ENCODE measurements around the gene HCAR2.
"Not testable (repeated sequence)": the region's sequence is repeated elsewhere in the genome, so short reads cannot be mapped to it uniquely, and the experiment has no call there.

Gene HCAR2

GRCh38 chr12:122702890-122703611 is at the start of gene HCAR2:
Gene HCAR2, minus strand, starts transcription at chr12:122703357. Its CDS starts 74 bp downstream, at chr12:122703283.
- peak in 1 of 2 donors; percentile 63 for DNase-seq

DNA sequence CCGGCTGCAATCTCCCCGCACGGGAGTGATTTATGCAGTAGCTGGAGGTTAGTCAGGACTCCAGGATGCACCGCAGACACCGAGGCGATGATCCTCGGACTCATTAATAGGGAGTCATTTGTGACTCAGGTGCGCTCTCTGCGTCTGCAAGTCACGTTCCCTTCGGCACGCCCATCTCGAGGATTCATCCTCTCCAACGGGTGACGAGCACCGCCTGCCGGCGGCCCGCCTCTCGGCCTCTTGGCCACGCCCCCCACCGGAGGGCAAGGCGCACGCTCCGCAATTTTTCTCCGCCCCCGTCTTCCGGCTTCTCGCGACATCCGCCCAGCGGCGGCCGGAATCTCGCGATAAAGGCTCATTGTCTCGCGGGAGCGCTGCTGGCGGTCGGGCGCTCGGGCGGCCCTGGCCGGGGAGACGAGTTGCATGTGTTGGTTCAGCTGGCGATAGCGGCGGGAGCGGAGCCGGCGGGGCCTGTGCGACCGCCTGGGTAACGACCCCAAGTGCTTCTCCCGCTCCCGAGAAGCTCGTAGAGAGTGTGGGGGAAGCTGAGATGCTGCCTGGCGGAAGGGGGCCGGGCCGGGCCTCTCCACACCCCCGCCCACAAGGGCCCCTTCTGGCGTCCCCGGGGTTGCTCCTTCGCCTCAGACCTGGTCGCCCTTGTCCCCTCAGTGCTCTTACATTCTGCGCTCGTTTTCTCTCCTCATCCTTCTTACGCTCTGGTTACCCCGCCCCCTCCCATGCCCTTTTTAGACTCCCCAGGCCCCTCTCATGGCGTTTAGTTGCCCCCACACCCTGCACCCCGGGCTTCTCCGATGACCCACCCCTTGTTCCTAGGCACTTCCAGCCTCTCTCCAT is 49.5 kb upstream of the HCAR2 start, which contains the start of gene DENR:
DENR (plus strand) TSS at position 361 of the 855 bp plus-strand sequence. CDS start 878 bp downstream, outside the sequence.
- DNase-seq: peak; percentile 98 to 99

DNA sequence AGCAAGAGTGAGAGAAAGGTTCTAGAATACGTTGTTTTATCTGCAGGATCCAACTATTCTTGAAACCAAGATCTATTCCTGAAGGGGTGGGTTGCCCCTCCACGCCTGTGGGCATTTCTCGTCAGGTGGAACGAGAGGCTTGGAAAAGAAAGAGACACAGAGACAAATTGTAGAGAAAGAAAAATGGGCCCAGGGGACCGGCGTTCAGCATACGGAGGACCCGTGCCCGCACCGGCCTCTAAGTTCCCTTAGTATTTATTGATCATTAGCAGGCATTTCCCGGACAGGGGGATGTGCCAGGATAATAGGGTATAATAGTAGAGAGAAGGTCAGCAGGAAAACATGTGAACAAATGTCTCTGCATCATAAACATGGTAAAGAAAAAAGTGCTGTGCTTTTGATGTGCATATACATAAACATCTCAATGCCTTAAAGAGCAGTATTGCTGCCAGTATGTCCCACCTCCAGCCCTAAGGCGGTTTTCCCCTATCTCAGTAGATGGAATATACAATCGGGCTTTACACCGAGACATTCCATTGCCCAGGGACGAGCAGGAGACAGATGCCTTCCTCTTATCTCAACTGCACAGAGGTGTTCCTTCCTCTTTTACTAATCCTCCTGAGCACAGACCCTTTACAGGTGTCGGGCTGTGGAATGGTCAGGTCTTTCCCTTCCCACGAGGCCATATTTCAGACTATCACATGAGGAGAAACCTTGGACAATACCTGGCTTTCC is 47.8 kb upstream of the HCAR2 start:
- not testable (repeated sequence) for DNase-seq

DNA sequence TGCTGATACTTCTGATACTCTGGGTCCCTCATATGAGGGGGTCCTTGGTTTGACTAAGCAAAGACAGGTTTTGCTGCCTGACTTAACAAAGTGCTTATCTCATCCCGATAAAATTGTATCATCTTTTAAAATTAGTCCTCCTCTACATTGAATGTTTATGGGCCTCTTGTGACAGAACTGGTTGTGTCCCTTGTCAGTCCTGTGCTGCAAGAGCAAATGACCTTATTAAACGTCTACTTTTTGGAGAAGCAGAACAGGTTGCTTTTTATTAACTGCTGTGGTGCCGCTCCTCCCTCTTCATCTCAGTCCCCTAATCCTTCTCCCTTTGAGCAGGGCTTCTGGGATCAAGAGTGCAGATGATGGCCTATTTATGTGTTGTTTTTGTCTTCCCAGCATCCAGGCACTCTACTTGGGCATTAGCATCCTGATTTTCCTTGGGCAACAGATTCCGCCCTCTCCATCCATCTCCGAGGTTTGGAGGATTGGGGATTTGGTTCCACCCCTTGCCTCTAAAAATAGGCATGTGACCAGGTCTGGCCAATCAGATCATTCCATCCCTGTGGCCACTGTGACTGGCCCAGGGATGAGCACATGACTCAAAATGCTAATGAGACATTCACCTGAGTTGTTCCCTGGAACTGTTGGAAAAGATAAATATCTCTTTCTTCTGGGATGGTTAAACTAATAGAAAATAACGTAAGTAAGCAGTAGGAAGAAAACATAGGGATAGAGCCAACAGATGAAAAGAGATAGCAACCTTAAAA is 46.6 kb upstream of the HCAR2 start:
- DNase-seq: no peak

DNA sequence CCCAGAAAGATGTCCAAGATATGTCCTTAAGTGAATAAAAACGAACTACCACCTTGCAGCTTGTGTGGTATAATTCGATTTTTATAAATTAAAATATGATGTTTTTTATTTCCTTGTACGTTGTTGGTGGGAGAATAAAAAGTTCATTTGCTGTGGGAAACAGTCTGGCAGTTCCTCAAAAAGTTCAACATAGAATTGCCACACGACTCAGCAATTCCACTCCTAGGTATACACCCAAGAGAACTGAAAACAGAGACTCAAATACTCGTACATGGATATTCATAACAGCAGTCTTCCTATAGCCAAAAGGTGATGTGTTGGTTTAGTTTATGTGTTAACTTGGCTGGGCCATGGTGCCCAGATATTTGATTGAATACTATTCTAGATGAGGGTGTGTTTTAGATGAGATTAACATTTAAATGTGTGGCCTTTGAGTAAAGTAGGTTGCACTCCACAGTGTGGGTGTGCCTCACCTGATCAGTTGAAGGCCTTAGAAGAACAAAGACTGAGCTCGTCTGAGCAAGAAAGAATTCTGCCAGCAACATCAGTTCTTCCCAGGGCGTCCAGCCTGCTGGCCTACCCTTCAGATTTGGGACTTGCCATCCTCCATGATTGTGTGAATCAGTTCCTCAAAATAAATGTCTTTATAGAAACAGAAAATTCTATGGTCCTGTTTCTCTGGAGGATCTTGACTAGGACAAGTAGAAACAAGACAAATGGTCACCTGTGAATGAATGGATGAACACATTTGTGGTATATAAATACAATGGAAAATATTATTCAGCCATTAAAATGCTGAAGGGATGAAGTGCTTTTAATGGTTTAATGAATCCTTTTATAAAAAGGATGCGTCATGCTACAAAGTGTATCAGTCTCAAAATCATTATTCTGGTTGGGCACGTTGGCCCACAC is 44.3 kb upstream of the HCAR2 start:
- no peak for DNase-seq

GRCh38 chr12:122743895-122744525 is 40.9 kb upstream of the HCAR2 start:
- DNase-seq: peak in 1 of 2 donors; percentile 54

DNA sequence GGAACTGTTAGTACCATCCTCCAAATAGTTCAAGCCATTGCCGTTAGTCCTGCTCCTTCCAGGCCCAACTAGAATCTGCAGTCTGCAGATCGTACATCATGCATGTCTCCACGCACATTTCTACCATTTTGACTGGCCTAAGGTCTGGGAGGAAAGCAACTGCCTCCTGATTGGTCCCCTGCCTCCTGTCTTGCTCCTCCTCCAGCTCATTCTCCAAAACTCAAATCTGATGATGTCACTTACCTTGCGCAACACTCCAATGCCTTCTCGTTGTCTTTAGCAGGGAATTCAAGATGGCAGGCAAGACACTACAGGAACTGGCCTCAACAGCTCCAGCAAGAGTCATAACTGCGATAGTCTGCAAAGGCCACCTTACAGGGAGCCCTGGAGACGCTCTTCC is 37.2 kb upstream of the HCAR2 start:
- no peak for DNase-seq

DNA sequence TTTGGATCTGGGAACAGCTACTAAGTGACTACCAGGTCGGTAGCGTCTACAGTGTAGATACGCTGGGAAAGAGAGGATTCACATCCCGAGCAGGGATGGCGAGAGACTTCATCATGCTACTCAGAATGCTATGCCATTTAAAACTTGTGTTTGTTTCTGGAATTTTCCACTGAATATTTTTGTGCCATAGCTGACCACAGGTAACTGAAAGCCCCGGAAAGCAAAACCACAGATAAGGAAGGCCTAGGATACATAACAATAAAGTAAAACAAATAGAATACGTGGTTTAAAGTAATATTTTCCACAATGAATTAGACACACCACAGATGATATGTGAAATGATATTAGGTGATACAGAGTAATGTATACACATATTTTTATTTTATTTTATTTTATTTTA is 35.4 kb upstream of the HCAR2 start:
- no peak for DNase-seq

DNA sequence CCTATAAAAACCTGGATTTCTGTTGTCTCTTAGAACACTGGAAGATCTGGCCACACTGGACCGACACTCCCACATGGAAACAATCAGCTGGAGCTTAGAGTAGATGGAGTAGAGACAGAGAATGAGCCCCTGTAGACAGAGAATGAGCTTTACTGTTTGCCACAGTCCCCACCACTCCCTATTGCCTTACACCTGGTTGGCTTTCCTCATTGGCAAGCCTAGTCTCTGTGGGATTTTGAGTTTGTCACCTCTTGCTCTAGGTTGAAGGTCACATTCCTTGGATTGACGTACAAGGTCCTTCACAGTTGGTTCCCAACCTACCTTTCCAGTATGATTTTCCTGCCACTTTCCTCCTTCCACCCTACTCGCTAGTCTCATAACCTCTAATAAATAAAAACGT is 29.5 kb upstream of the HCAR2 start:
- DNase-seq: no peak

DNA sequence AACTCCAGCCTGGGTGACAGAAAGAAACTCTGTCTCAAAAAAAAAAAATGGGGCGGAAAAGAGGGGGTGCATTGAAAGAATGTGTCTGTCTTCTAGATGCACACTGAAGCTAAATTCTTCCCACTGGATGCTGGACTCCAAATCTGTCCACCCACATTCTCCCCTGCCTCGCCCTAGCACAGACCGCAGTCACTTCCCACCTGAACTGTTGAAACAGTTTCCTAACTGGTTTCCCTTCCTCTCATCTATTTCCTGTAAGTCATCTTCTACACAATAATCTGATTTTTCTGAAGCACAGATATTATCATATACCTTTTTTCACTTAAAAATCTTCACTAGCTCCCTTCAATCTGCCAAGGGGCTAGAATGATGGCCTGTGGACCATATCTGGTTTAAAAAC is 29.0 kb upstream of the HCAR2 start:
- DNase-seq: no peak

DNA sequence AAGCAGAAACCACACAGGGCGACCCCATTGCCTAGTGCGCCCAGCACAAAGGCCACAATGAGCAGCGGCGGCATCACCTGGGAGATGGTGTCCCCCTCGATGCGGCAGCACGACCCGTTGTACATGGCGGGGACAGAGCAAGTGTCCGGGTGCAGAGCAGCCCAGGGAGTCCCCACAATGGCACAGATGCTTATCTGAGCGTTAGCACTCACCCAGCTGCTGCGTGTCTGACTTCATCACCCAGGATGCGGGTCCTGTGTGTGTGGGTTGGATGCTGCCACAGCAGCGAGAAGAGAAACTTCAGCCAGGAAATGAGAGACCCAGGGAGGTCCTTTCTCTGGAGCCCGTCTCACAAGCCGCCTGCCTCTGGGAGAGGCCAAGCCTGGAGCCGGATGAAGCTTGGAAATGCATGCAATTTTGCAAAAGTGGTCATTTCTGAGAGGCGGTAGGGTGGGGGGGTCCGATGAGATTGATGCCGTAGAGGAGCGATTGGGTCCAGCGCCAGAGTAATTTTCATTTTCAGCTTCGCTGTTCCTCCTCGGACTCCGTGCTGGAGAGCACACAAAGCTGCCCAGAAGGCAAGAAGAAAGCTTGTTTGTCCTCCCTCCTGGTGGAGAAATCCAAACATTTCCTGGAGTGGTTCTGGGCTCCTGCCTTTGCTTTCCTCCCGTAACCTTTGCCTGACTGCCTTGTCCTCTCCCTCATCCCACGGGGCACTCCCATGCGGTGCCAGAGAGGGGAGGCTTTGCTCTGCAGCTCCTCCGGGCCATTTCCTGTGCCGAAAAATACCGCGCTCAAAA is 27.3 kb upstream of the HCAR2 start, which contains the start of gene HCAR1:
HCAR1 (minus strand) TSS at position 630 of the 800 bp plus-strand sequence; CDS start at position 125, 505 bp downstream.
- DNase-seq: peak in 1 of 2 donors; percentile 8

- DNase-seq: no peak
Observed at GRCh38 chr12:122729583-122730214, 26.5 kb upstream of the HCAR2 start.

DNA sequence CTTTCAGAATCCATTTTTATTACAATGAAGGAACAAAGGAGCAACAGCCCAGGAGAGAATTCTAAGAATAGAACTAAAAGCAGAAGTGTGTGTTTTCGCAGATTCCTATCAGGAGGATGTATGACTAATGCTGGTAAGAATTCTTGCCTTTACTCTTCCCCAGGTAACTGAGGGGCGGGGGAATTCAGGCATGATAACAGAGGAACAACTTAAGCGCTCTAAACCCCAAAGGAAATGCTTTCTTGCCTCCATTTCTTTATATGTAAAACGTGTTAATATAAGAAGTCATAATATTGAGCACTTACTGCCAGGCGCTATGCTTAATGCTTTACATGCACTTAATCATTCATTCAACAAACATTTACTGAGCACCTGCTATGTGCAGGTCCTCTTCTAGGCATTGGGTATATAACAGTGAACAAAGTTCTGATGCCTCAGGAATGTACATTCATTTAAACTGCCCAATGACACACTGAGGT is 23.0 kb upstream of the HCAR2 start:
- DNase-seq: no peak

GRCh38 chr12:122725452-122726079 is 22.4 kb upstream of the HCAR2 start:
- DNase-seq: no peak

DNA sequence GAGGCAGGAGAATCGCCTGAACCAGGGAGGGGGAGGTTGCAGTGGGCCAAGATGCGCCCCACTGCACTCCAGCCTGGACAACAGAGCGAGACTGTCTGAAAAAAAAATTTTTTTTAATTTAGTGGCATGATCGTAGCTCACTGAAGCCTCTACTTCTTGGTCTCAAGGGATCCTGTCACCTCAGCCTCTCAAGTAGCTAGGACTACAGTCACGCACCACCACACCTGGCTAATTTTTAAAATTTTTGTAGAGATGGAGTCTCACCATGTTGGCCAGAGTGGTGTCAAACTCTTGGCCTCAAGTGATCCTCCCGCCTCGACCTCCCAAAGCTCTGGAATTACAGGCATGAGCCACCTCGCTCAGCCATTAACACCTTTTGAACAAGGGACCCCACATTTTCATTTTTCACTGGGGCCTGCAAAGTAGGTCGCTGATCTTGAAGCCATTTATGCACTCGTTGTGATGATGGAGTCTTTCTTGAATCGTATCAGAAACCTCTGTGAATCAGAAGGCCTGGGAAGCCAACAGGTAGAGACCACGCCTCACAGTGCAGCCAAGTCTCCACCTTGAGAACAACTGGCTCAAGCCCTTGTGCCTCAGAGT is 21.6 kb upstream of the HCAR2 start:
- DNase-seq: no peak

DNA sequence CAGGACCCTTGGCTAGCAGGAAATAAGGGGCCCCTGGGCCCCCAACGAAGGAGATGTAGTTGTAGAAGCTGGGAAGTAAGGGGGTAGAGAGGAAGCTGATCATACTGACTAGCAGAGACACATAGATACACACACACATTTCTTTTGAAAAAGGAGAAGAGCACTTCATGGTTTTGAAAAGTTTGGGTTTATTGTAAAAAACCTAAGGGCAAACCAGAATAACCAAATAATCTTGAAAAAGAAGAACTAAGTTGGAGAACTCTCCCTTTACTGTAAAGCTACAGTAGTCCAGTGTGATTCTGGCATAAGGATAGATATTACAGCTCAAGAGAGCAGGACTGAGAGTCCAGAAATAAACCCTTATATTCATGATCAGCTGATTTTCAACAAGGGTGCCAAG is 19.2 kb upstream of the HCAR2 start:
- no peak for DNase-seq

DNA sequence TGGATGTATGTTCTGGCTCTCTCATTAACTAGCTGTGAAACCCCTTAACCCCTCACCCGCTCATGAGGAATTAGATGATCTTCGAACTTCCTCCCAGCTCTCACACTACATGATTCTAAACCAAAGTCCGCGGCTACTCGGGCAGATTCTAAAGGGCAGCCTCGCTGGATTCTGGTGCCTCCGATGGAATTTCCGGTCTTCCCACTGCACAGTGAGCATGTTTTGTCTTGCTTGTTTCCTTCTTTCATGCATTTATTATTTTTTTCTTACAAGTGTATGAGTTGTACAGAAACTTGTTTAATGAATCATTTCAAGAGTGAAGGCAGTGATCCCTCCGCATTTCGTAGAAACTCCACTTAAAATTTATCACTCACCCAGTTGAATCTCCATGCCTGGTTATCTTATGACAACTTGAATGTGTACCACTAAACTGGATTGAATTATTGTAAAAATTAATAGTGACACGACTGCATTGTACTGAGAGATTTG is 17.9 kb upstream of the HCAR2 start:
- DNase-seq: no peak

- peak in 1 of 2 donors; percentile 66 for DNase-seq
Observed at GRCh38 chr12:122716658-122717057, 13.5 kb upstream of the HCAR2 start, which contains the start of gene HCAR3. Gene HCAR3, minus strand, starts transcription at chr12:122716811. Its CDS starts 74 bp downstream, at chr12:122716737.

Data from CD4-positive, alpha-beta T cell treated with Interleukin-1 beta for 1 hour (primary cell).